ENCODE measurements around the gene ATG16L2. TPM values are rescaled to one million over a fixed set of nuclear protein-coding genes. Genes with fewer than 3 reads are reported as not detected.

Gene ATG16L2
- total RNA-seq, 2 experiments from 2014 or later: 58.3 to 61.6 TPM

- CTCF ChIA-PET: interaction anchor here (0.5 kb wide), 1 partner anchor 124 kb away, joined by 3 read pairs; no protein-coding TSS in a partner anchor
- no peak for ATAC-seq (ENCODE audit: poor library complexity)
Observed at GRCh38 chr11:72859126-72859525, 44.9 kb downstream of the ATG16L2 start.

GRCh38 chr11:72860010-72860409, 45.8 kb downstream of the ATG16L2 start:
- ATAC-seq (ENCODE audit: poor library complexity) (no peak), DNase-seq (no peak)
- H3K27ac Mint-ChIP-seq: no peak overlapping the region
- H3K27ac ChIP-seq (ENCODE audit: low read depth in 1 of 2, low read length in 2 of 2): no peak overlapping the region
- ChIA-PET CTCF (no interaction called here), POLR2A (no interaction called here)
- H3K36me3 Mint-ChIP-seq (ENCODE audit: low read depth): peaks cover 43% of the 10 kb centered on the region
- H3K36me3 ChIP-seq (ENCODE audit: insufficient read depth, low read length): no peaks in the 10 kb centered on the region
- intact Hi-C loops (cut with DNase I, micrococcal nuclease): no loop called here
- H3K4me1 Mint-ChIP-seq (ENCODE audit: low read depth): no peaks in the 10 kb centered on the region
- H3K9me3 ChIP-seq (ENCODE audit: control insufficient read depth in 1 of 2, insufficient read depth in 1 of 2, low read length in 2 of 2): no peaks in the 10 kb centered on the region
- H3K4me3 Mint-ChIP-seq: no peak overlapping the region
- H3K4me1 ChIP-seq (ENCODE audit: insufficient read depth, low read length): no peaks in the 10 kb centered on the region
- no peak overlapping the region for H3K4me3 ChIP-seq (ENCODE audit: low read length)
- no peaks in the 10 kb centered on the region for H3K27me3 Mint-ChIP-seq
- no peaks in the 10 kb centered on the region for H3K9me3 Mint-ChIP-seq
- H3K27me3 ChIP-seq (ENCODE audit: control insufficient read depth in 1 of 2, insufficient read depth in 2 of 2, low read length in 2 of 2): no peaks in the 10 kb centered on the region
- TF ChIP-seq CTCF (IDR thresholded peaks at IDR 0.05): no peak

More at GRCh38 chr11:72859126-72859525, 44.9 kb downstream of the ATG16L2 start:
- POLR2A ChIA-PET: no interaction called here
- Histone ChIP-seq H3K27ac (ENCODE audit: low read depth in 1 of 2, low read length in 2 of 2) (no peak overlapping the region), H3K4me3 (ENCODE audit: low read length) (no peak overlapping the region), H3K4me1 (ENCODE audit: insufficient read depth, low read length) (no peaks in the 10 kb centered on the region), H3K36me3 (ENCODE audit: insufficient read depth, low read length) (peaks cover 2% of the 10 kb centered on the region), H3K9me3 (ENCODE audit: control insufficient read depth in 1 of 2, insufficient read depth in 1 of 2, low read length in 2 of 2) (no peaks in the 10 kb centered on the region), H3K27me3 (ENCODE audit: control insufficient read depth in 1 of 2, insufficient read depth in 2 of 2, low read length in 2 of 2) (no peaks in the 10 kb centered on the region)
- TF ChIP-seq CTCF (IDR thresholded peaks at IDR 0.05): no peak
- H3K9me3 Mint-ChIP-seq: no peaks in the 10 kb centered on the region
- no peak overlapping the region for H3K4me3 Mint-ChIP-seq
- intact Hi-C loops (cut with DNase I, micrococcal nuclease): no loop called here
- H3K27ac Mint-ChIP-seq: no peak overlapping the region
- no peak for DNase-seq
- H3K4me1 Mint-ChIP-seq (ENCODE audit: low read depth): no peaks in the 10 kb centered on the region
- peaks cover 42% of the 10 kb centered on the region for H3K36me3 Mint-ChIP-seq (ENCODE audit: low read depth)
- H3K27me3 Mint-ChIP-seq: no peaks in the 10 kb centered on the region

- ChIA-PET CTCF (no interaction called here), POLR2A (no interaction called here)
- no peak overlapping the region for H3K4me3 Mint-ChIP-seq
- H3K4me1 ChIP-seq (ENCODE audit: insufficient read depth, low read length): no peaks in the 10 kb centered on the region
- H3K4me3 ChIP-seq (ENCODE audit: low read length): no peak overlapping the region
- no peak overlapping the region for H3K27ac Mint-ChIP-seq
- H3K27ac ChIP-seq (ENCODE audit: low read depth in 1 of 2, low read length in 2 of 2): no peak overlapping the region
- peaks cover 48% of the 10 kb centered on the region for H3K36me3 Mint-ChIP-seq (ENCODE audit: low read depth)
- H3K36me3 ChIP-seq (ENCODE audit: insufficient read depth, low read length): no peaks in the 10 kb centered on the region
- DNase-seq: no peak
- TF ChIP-seq CTCF (IDR thresholded peaks at IDR 0.05): no peak
- no peaks in the 10 kb centered on the region for H3K27me3 Mint-ChIP-seq
- H3K27me3 ChIP-seq (ENCODE audit: control insufficient read depth in 1 of 2, insufficient read depth in 2 of 2, low read length in 2 of 2): no peaks in the 10 kb centered on the region
- ATAC-seq (ENCODE audit: poor library complexity): no peak
- no peaks in the 10 kb centered on the region for H3K9me3 ChIP-seq (ENCODE audit: control insufficient read depth in 1 of 2, insufficient read depth in 1 of 2, low read length in 2 of 2)
- intact Hi-C loops (cut with DNase I, micrococcal nuclease): no loop called here
- H3K4me1 Mint-ChIP-seq (ENCODE audit: low read depth): peaks cover 4% of the 10 kb centered on the region
- no peaks in the 10 kb centered on the region for H3K9me3 Mint-ChIP-seq
Observed at GRCh38 chr11:72860592-72860991, 46.4 kb downstream of the ATG16L2 start.
